ENCODE data around the gene PFN3.

The PFN3 gene, protein sequence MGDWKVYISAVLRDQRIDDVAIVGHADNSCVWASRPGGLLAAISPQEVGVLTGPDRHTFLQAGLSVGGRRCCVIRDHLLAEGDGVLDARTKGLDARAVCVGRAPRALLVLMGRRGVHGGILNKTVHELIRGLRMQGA

GRCh38 chr5:177399997-177400868 is at the start of gene PFN3:
Gene PFN3, minus strand, starts transcription at chr5:177400661. Its CDS starts 85 bp downstream, at chr5:177400576.
- no peak for DNase-seq (ENCODE audit: low read depth)

- no peak for DNase-seq (ENCODE audit: low read depth)
Observed at GRCh38 chr5:177449140-177450061, 48.9 kb upstream of the PFN3 start.

- no peak for DNase-seq (ENCODE audit: low read depth)
Observed at GRCh38 chr5:177448244-177448950, 47.9 kb upstream of the PFN3 start.

DNA sequence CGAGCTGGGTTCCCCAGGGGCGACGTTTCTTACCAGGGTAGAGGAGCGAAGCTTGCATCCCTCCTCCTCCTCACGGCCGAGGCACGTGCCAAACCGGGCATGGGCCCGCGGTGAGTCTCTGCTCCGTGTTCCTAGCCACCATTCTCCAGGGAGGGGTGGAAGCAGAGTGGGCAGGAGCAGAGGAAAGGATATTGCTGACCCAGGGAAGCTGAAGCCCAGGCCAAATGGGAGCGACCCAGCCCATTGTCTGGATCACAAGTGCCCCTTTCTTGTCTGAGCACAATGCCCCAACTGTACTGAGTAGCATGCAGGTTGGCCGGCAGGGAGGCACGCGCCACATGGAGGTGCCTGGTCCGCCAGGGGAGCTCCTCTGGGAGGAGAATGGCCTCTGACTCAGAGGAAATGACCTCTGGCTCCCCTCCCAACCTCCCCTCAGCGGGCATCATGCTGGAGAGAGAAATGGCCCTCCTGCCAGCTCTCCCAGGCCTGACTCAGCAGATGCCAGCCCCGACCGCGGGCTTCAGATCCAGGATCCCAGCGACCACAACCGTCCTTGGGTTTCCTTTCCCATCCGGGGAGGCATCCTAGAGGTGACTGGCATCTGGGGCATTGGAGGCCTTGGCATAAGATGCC is 47.3 kb upstream of the PFN3 start:
- DNase-seq (ENCODE audit: low read depth), result no peak

DNA sequence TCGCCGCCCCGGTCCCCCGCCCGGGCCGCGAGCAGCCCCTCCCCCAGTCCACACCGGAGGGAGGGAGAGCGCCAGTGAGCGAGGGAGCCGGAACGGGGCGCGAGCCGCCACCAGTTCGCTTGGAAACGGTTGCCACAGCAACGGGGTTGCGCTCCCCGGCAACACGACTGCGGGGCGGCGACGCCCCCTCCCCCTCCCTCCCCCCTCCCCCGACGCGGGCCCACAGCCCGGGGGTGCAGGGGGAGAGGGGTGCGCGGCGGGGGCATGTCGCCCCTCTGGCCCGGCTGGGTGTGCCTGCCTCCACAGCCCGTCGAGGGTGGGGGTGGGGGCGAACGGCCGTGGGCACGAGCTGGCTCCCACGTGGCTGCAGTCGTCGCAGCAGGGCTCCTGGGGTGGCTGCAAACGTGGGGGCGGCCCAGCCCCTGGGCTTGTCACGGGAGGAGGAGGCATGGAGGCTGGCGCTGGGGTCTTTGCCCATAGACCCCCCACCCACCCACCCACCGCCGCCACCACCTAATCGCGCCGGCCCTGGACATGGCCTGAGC is 46.7 kb upstream of the PFN3 start:
- DNase-seq (ENCODE audit: low read depth), result no peak

- DNase-seq (ENCODE audit: low read depth), result no peak
Observed at GRCh38 chr5:177446200-177447065, 46.0 kb upstream of the PFN3 start, which contains the start of gene PRR7. Gene PRR7, plus strand, starts transcription at chr5:177446814. Its CDS starts 8,254 bp downstream, at chr5:177455068.

GRCh38 chr5:177445917-177446199 is 45.4 kb upstream of the PFN3 start:
- DNase-seq (ENCODE audit: low read depth), result no peak

DNA sequence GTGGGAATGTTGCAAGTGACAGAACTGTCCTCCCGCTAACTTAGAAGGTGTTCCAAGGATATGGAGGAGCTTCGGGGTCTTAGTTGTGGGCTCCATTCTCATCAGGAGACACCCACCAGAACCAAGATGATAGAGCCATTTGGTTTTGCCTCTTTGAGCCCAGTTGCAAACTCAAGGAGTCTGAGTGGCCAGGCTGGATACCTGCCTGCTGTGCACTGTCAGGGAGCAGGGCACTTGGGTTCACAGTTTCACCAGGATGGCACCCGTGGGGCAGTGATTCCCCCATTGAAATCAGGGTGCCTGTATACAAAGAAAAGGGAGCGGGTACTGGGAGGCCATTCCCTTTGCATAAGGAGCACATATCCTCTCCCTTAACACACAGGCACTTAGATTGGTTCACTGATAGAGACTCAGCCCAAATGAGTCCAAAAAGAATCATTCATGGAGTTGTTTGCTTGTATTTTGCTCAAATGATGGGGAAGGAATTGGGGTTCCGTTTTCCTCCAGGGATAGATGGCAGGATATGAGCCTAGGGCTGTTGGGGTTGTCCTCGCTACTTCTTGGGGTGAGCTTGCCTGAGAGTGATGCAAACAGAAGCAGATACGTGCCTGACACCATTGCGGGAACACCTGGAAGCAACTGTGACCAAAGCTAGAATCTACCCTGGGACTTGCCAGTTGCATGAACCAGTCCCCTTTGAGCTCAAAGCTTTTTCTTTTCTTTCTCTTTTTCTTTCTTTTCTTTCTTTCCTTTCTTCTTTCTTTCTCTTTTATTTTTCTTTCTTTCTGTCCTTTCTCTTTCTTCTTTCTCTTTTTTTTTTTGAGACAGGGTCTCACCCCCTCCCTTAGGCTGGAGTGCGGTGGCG is 44.8 kb upstream of the PFN3 start:
- no peak for DNase-seq (ENCODE audit: low read depth)

- DNase-seq (ENCODE audit: low read depth), result no peak
Observed at GRCh38 chr5:177444106-177445051, 43.9 kb upstream of the PFN3 start.

DNA sequence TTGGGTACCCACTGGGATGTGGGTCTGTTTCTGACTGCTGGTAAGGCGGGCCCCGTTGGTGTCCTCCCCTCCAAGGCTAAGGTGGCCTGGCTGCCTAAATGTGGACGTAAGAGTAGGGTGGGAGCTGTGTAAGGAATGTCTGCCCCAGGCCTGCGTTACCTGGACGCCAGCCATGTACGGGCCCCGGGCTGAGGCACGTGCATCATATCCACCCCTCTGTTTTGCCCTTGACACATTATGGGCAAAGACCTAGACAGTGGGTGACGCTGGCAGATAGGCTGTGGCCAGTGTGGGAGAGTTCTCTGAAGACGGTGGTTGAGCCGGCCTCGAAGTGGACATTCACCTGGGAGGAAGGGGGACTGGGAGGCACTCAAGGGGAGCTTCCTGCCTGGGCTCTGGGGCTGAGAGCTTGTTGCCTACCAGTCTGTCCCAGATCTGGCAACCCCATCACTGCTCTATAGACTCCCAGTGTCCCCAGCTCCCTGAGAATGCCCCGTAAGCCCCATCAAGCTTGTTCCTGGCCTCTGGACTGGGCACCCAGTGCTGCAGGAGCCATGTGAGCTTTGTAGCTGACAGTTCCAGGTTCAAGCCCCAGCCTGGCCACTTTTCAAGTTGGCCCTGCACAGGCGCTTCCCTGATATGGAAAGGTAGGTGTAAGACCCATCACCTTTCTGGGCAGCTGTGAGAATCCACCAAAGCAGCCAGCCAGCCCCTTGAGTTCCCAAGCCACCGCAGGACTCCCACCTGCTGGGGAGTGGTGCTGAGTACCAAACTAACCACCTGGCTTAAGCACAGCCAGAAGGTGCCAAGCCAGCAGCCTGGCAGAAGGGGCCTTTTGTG is 42.9 kb upstream of the PFN3 start:
- DNase-seq (ENCODE audit: low read depth), result no peak

DNA sequence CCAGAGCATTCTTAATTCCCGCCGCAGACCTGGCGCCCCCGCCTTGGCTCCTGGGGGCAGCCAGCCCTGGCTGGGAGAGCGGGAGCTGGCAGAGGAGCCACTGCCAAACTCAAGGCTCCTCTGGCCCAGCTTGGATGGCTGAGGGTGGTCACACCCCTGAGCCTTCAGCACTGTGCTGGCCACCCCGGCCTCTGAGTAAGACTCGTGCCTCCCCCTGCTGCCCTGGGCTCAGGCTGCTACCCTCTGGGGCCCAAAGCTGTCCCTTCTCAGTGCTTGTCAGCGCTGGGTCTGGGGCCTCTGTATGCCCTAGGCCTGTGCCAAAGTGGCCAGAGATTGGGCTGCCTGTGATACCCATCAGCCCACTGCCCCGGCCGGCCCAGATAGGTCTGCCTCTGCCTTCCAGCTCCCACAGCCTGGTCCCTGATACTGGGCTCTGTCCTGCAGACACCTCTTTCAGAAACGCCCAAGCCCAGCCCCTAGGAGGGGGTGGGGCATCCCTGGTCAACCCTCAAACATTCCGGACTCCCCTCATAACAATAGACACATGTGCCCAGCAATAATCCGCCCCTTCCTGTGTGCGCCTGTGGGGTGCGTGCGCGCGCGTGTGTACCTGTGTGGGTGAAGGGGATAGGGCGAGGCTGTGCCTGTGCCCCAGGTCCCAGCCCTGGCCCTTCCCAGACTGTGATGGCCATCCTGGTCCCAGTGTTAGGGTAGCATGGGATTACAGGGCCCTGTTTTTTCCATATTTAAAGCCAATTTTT is 41.8 kb upstream of the PFN3 start:
- no peak for DNase-seq (ENCODE audit: low read depth)

GRCh38 chr5:177440990-177441780 is 40.7 kb upstream of the PFN3 start:
- DNase-seq (ENCODE audit: low read depth), result no peak

- no peak for DNase-seq (ENCODE audit: low read depth)
Observed at GRCh38 chr5:177440211-177440989, 39.9 kb upstream of the PFN3 start.

- no peak for DNase-seq (ENCODE audit: low read depth)
Observed at GRCh38 chr5:177439518-177440053, 39.1 kb upstream of the PFN3 start.

- no peak for DNase-seq (ENCODE audit: low read depth)
Observed at GRCh38 chr5:177438468-177438867, 38.0 kb upstream of the PFN3 start.
